NCI-H446 treated with DMSO at 0.1 percent for 48 hours (cell line): ENCODE data around the gene RPL7A.
"Not testable (repeated sequence)": the region's sequence is repeated elsewhere in the genome, so short reads cannot be mapped to it uniquely, and the experiment has no call there.

Experiments used
- DNase-seq: peaks from one replicate; lab custom pipeline; 2025; lab: John Stamatoyannopoulos, UW

RPL7A gene

GRCh38 chr9:133347985-133348717 is at the start of gene RPL7A, which contains the start of gene MED22:
Gene RPL7A, plus strand, starts transcription at chr9:133348218. Its CDS starts 26 bp downstream, at chr9:133348244.
Gene MED22, minus strand, starts transcription at chr9:133348131. Its CDS starts 1,469 bp downstream, at chr9:133346662.
- peak; percentile 77 for DNase-seq

GRCh38 chr9:133299996-133300395 is 48.0 kb upstream of the RPL7A start:
- DNase-seq: not testable (repeated sequence)

- no peak for DNase-seq
These were observed 46.5 kb upstream of the RPL7A start for GRCh38 chr9:133301253-133302230.

- DNase-seq: no peak
These were observed 44.5 kb upstream of the RPL7A start for GRCh38 chr9:133303266-133304157.

- DNase-seq: no peak
These were observed 43.9 kb upstream of the RPL7A start for GRCh38 chr9:133304158-133304470.

GRCh38 chr9:133304477-133305377 is 43.3 kb upstream of the RPL7A start:
- DNase-seq: no peak

GRCh38 chr9:133305731-133306130 is 42.3 kb upstream of the RPL7A start:
- no peak for DNase-seq

- DNase-seq: no peak
These were observed 41.5 kb upstream of the RPL7A start for GRCh38 chr9:133306242-133307204.

GRCh38 chr9:133307301-133307700 is 40.7 kb upstream of the RPL7A start:
- no peak for DNase-seq

GRCh38 chr9:133309608-133310007 is 38.4 kb upstream of the RPL7A start:
- DNase-seq: no peak

GRCh38 chr9:133315997-133316396 is 32.0 kb upstream of the RPL7A start:
- no peak for DNase-seq

- DNase-seq: not testable (repeated sequence)
These were observed 30.5 kb upstream of the RPL7A start for GRCh38 chr9:133317551-133317950.

- no peak for DNase-seq
These were observed 27.6 kb upstream of the RPL7A start for GRCh38 chr9:133320421-133320881.

- no peak for DNase-seq
These were observed 26.5 kb upstream of the RPL7A start for GRCh38 chr9:133321411-133321935.

- no peak for DNase-seq
These were observed 25.3 kb upstream of the RPL7A start for GRCh38 chr9:133322701-133323100.

GRCh38 chr9:133323211-133323610 is 24.8 kb upstream of the RPL7A start:
- DNase-seq: no peak

- no peak for DNase-seq
These were observed 23.9 kb upstream of the RPL7A start for GRCh38 chr9:133323991-133324703.

GRCh38 chr9:133327021-133327420 is 21.0 kb upstream of the RPL7A start:
- not testable (repeated sequence) for DNase-seq
